OCI-LY3 (cell line): ENCODE measurements around the gene MS4A4E.

ENCODE experiments used
- EZH2phosphoT487 ChIP-seq: fragments of 200-600 bp; shearing (Covaris generic); IDR thresholded peaks from 2 replicates; pipeline ENCODE4 v1.6.1; 2018; ENCODE audit warnings: antibody characterized with exemption, mixed run types, low read depth
- TF ChIP-seq, protein P1 (sequence below): fragments of 200-600, 300-600 bp; sonication (generic); IDR thresholded peaks from 2 replicates; pipeline ENCODE4 v1.5.1; 2014; ENCODE audit warnings: antibody characterized with exemption, low read length, low read depth

GRCh38 chr11:60209977-60210376, 33.0 kb downstream of the MS4A4E start:
- TF ChIP-seq, protein P1, sequence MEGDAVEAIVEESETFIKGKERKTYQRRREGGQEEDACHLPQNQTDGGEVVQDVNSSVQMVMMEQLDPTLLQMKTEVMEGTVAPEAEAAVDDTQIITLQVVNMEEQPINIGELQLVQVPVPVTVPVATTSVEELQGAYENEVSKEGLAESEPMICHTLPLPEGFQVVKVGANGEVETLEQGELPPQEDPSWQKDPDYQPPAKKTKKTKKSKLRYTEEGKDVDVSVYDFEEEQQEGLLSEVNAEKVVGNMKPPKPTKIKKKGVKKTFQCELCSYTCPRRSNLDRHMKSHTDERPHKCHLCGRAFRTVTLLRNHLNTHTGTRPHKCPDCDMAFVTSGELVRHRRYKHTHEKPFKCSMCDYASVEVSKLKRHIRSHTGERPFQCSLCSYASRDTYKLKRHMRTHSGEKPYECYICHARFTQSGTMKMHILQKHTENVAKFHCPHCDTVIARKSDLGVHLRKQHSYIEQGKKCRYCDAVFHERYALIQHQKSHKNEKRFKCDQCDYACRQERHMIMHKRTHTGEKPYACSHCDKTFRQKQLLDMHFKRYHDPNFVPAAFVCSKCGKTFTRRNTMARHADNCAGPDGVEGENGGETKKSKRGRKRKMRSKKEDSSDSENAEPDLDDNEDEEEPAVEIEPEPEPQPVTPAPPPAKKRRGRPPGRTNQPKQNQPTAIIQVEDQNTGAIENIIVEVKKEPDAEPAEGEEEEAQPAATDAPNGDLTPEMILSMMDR: no peak
- TF ChIP-seq EZH2phosphoT487: no peak
